Ureter (tissue), 1 donor: ENCODE data around the gene FASTK. TPM values are rescaled to one million over a fixed set of nuclear protein-coding genes. Genes with fewer than 3 reads are reported as not detected.
"Not testable (repeated sequence)": the region's sequence is repeated elsewhere in the genome, so short reads cannot be mapped to it uniquely, and the experiment has no call there.

ENCODE experiments used
- DNase-seq: peaks from one replicate; pipeline ENCODE4 v3.0.0-alpha.2; 2020; ENCODE audit warnings: low spot score
- total RNA-seq: library from RNA; stranded (reverse); gene quantifications from one replicate; pipeline ENCODE4 v1.2.4, GENCODE V29; 2023
- donor health status: DM: yes; HTN: yes; CAD: no.

FASTK gene
- total RNA-seq, 1 donor from 2014 or later = 91.7 TPM

DNA sequence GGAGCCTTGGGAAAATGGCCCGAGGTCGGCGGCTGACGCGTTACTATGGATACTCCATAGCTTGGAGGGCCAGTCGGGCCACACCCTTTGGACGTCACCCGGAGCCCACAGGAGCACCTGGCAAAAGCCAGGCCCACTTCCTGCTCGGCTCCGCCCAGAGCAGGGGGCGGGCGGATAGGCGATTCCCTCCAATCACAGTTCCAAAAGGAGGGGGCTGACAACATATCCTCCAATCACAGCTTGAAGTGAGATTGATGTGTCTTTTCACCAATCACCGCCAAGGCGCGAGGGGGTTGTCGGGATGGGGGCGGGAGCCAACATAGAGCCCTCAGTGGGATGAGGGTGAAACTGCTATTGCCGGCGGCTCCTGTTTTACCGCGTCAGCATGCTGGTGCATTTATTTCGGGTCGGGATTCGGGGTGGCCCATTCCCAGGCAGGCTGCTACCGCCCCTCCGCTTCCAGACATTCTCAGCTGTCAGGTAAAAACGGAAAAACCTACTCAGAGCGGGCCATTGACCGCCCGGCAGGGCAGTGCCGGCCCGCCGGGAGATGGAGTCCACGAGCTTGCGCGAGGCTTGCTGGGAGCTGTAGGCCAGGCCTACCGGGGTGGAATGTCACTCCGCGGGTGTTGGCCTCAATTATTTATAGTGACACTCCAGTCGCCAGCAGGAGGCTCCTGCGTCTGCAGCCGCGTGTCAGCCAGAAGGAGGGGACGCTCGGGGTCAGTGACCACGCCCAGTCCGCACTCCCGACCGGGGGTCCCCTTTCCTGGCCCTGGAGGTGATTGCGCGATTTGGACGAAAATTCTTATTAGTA, 52.3 kb downstream of the FASTK start, which contains the start of gene ABCB8:
Gene ABCB8, plus strand, starts transcription at position 320 of the 817 bp plus-strand sequence. Its CDS starts 66 bp downstream, at position 386.
- DNase-seq = peak; percentile 100

DNA sequence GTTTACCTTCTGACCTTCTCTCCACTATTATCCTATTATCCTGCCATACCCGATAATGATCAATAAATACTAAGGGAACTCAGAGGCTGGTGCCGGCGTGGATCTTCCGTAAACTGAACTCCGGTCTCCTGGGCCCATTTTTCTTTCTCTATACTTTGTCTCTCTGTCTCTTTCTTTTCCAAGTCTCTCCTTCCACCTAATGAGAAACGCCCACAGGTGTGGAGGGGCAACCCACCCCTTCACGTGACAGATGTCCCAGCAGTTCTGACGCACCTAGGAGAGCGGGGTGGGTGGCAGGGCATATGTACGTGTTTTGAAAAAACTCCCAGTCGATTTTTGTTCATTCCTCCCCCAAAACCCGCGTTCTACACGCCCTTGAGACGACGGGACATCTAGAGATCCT, 52.9 kb downstream of the FASTK start:
- not testable (repeated sequence) for DNase-seq

DNA sequence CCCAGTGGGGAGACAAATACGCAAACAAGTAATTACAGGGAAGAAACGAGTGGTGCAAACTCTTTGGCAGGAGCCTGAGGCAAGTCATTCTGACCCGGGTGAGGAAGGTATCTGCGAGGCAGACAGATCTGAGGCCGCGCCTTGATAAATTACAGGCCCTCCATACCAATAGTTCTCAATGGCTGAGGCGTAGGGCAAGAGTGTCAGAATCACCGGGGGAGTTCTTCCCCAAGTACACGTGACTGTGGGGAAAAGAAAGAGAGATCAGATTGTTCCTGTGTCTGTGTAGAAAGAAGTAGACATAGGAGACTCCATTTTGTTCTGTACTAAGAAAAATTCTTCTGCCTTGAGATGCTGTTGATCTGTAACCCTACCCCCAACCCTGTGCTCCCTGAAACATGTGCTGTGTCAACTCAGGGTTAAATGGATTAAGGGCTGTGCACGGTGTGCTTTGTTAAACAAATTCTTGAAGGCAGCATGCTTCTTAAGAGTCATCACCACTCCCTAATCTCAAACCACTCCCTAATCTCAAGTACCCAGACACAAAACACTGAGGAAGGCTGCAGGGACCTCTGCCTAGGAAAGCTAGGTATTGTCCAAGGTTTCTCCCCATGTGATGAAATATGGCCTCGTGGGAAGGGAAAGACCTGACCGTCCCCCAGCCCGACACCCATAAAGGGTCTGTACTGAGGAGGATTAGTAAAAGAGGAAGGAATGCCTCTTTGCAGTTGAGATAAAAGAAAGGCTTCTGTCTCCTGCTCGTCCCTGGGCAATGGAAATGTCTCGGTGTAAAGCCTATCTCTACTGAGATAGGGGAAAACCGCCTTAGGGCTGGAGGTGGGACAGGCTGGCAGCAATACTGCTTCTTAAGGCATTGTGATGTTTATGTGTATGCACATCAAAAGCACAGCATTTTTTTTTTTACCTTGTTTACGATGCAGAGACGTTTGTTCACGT, 53.6 kb downstream of the FASTK start:
- not testable (repeated sequence) for DNase-seq

Other genes with a start within 250 kb of the FASTK start
- 1.5 TPM for gene AOC1, start 228.3 kb downstream of the FASTK start, total RNA-seq
- 17.7 TPM for gene KCNH2, start 102.5 kb downstream of the FASTK start, total RNA-seq
- gene NOS3, start 89.8 kb downstream of the FASTK start, total RNA-seq = 50.7 TPM
- 0.55 TPM for gene ATG9B, start 56.3 kb downstream of the FASTK start, total RNA-seq
- 32.4 TPM for gene ABCB8, start 52.4 kb downstream of the FASTK start, total RNA-seq
- gene ASIC3, start 32.3 kb downstream of the FASTK start, total RNA-seq = 0.34 TPM
- 5.5 TPM for gene CDK5, start 22.9 kb downstream of the FASTK start, total RNA-seq
- 74.2 TPM for gene SLC4A2, start 21.2 kb downstream of the FASTK start, total RNA-seq
- 24.9 TPM for gene TMUB1, start 2.7 kb upstream of the FASTK start, total RNA-seq
- gene AGAP3, start 5.7 kb upstream of the FASTK start, total RNA-seq = 178 TPM
- gene GBX1, start 86.9 kb upstream of the FASTK start, total RNA-seq = not detected
- not detected for gene ASB10, start 106.4 kb upstream of the FASTK start, total RNA-seq
- not detected for gene H2BK1, start 129.7 kb upstream of the FASTK start, total RNA-seq
- 33.9 TPM for gene ABCF2, start 146.4 kb upstream of the FASTK start, total RNA-seq
- 43.0 TPM for gene CHPF2, start 151.7 kb upstream of the FASTK start, total RNA-seq
- 67.4 TPM for gene SMARCD3, start 167.9 kb upstream of the FASTK start, total RNA-seq